Fibroblast of lung (primary cell): ENCODE results near the gene PRC1.

Experiments used
- CTCF ChIP-seq, 2 donors: IDR thresholded peaks in 1 of 2; conservative IDR thresholded peaks in 1 of 2; 1 replicate in 1 of 2; 2 replicates in 1 of 2; pipeline ENCODE4 v1.5.1; 2011 to 2012; ENCODE audit warnings: low read length in 2 of 2, control low read depth in 1 of 2, inconsistent platforms in 1 of 2, low read depth in 1 of 2, mild to moderate bottlenecking in 1 of 2
- EZH2 ChIP-seq: IDR thresholded peaks from 2 replicates; pipeline ENCODE4 v1.5.1; 2012; ENCODE audit warnings: low read length, control low read depth, mild to moderate bottlenecking; ENCODE audit errors: missing control alignments

GRCh38 chr15:90934949-90935751 lies 59.2 kb downstream of the PRC1 start, which contains the start of gene UNC45A:
- TF ChIP-seq CTCF (conservative IDR thresholded peaks at IDR 0.05 in 1 of 2, IDR thresholded peaks at IDR 0.05 in 1 of 2; ENCODE audit: low read depth in 1 of 2, low read length in 2 of 2), result peak; percentile 3 to 5
- no peak for TF ChIP-seq EZH2
